Measurements from ENCODE around the gene MAP2K5.

The MAP2K5 gene

DNA sequence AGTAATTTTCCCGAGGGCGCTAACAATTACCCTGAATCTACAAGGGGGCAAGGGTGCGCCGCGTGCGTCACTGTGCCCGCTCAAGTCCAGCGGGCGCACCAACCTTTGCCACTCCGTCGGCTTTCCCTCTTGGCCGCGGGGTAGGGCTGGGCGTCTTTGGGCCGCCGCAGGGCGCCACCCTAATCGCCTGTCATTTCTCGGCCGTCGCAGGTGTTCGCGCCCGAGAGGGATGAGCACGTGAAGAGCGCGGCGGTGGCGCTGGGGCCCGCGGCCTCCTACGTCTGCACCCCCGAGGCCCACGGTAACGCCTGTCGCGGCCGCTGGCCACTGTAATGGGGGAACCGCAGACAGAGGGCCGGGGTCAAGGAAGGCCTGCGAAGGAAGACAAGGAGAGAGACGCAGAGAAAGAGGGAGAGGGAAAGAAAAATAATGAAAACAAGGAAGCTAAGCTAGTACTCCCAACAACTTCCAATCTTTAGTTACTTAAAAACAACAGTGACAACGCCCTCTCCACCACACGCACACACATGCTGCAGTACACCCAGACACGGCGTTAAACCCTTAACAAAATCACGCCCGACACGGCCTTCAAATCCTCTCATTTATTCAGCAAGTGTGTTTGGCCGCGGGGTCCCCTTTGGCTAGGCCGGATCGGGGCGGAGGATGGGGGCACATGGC, 286.6 kb downstream of the MAP2K5 start:
- no peak for DNase-seq

GRCh38 chr15:67829647-67830504, 287.4 kb downstream of the MAP2K5 start:
- no peak for DNase-seq

GRCh38 chr15:67831363-67831762, 288.9 kb downstream of the MAP2K5 start:
- DNase-seq = no peak

DNA sequence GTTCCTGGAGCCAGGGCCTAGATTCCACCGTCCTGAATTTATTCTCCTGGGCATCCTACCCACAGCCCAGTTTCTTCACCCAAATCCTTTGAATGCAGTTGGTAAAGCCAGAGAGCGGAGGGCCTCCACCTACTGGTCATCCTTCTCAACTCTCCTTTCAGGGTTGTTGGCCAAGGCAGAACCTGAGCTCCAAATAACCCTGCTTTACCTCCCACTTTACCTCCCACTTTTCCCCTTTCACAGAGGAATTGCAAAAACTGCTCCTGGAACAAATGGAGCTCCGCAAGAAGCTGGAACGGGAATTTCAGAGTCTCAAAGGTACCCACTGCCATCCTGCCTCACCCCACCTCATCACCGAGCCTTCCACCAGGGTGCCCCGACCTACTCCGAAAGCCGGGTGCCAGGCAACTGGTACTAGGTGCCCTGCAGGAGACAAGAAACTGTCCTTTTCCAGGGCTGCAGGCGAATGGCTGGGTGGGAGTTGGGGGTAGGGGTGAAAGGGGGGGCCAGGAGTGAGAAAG, 289.6 kb downstream of the MAP2K5 start:
- DNase-seq = no peak

DNA sequence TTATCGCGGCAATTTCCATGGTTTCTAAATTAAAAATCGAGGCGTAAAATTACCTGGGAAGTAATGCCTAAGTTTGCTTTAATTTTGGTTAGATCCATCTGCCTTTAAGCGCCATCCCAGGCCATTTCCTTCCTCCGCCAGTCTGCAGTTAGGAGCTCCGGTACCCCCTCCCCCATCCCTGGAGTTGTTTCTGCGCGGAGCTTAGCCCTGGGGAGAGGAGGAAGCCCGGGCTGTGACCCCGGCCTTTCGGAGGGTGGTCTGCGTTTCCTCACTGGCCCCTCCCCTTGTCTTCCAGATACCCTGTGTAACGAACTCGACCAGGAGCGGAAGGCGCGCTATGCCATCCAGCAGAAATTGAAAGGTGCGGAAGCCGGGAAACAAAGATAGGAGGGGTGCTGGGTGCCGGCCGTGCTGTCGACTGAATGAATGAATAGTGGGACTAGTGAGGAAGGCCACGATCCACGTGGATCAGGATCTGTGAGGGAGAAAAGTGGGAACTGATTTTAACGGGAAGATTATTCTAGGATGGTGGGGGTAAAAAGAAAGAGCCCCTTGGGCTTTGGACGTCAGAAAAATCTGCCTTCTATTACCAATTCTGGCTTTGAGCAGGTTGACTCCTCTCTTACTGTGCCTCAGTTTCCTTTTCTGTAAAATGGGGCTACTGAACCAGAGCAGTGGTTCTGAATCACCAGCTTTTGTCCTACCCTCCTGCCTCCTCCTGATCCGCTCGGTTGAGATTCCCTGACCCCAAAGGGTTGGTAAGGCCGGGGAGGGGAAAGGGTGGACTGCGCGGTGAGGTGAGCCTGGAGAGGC, 290.6 kb downstream of the MAP2K5 start:
- no peak for DNase-seq

GRCh38 chr15:67833710-67834511, 291.4 kb downstream of the MAP2K5 start:
- no peak for DNase-seq

GRCh38 chr15:67834581-67835296, 292.2 kb downstream of the MAP2K5 start:
- no peak for DNase-seq

DNA sequence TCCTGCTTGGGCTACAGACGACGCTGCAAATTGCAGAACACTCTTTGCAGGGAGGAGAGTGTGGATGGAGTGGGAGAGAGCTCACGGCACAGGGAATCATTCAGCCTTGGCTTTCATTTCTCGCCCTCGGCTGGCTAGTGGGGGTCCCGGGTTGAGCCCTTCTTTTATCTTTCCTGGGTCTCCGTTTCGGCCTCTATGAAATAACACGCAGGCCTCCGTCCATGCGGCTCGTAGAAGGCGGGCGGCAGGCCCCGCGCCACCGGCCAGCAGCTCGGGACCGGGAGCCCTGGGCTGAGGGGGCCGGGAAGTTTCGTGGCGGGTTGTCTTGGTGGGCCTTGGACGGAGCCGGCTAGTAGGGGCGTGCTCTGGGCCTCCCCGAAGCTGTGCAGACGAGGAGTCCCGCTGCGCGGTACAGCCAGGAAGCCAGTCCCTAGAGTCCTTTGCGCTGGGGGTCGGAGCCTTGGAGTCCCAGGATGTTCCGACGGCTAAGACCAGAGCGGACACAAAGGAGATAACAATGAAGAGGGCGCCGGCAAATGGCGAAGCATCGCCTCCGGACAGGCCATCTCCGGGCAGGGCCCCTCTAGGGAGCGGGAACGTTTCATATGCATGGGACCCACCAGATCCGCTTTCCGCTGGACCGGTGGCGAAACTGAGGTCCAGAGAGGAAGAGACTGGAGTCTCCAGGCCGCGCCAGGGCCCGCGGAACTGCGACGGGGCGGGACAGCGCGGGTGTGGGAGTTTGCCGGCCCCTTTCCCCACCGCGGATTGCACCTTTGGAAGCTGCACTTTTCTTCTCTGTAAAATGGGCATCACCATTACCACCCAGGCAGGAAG, 293.0 kb downstream of the MAP2K5 start:
- no peak for DNase-seq

DNA sequence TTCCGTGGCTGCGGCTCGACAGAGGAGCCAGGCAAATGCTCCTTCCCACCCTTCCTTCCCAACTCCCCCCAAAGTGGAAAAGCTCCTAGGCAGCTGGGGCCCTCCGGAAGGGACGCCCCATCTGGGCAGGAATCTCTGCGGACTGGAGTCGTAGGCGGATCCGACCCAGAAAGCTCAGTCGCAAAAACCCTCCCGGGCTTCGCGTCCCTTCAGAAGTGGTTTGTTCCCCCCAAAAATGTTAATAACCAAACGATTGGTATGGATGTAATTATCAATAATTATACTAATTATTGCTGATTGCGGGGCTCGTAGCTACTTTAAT, 293.6 kb downstream of the MAP2K5 start:
- DNase-seq = no peak

DNA sequence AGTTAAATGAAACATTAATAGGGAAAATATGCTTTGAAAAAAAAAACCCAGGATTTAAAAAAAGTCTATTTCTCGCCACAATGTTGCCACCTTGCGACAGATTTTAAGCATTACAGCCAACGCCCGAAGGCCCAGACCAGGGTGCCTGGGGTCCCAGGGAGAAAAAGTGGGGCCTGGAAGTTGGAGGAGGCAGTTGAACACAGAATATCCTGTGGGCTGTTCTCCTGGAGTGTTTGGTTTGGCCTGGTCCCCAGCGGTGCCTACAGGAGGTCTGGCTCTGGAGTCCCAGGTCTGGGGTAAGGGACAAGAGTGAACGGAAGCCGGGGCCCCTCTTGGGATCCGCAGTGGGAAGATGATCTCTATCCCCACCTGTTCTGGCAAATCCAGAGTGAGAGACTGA, 294.0 kb downstream of the MAP2K5 start:
- DNase-seq = no peak

- DNase-seq = no peak
Observed at GRCh38 chr15:67836955-67837354, 294.5 kb downstream of the MAP2K5 start.

- DNase-seq = no peak
Observed at GRCh38 chr15:67838789-67839332, 296.4 kb downstream of the MAP2K5 start.

DNA sequence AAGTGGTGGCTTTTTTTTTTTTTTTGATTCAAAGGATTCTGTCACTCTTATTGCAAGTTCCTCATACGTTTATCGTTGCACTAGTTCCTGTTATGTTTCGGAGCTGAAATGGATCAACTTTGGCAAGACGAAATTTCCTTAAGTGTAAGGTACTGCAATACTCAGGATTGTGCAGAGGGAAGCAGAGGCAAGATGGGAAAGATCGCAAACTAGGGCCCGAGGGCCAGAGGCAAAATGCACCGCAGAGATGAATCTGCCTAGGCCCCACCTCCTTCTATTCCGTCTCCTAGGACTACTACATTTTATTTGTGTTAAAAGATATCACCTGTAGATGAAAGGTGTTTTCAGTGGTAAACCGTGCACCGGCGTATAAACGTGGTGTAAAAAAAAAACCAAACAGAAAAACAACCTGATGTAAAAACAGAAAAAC, 297.0 kb downstream of the MAP2K5 start:
- peak; percentile 71 for DNase-seq

- peak; percentile 74 for DNase-seq
Observed at GRCh38 chr15:67839929-67840748, 297.6 kb downstream of the MAP2K5 start, which contains the start of gene RNU6-1. RNU6-1 (minus strand) TSS chr15:67840045.

GRCh38 chr15:67840749-67841512, 298.4 kb downstream of the MAP2K5 start:
- DNase-seq = peak; percentile 43

GRCh38 chr15:67841513-67841762, 298.9 kb downstream of the MAP2K5 start:
- no peak for DNase-seq

DNA sequence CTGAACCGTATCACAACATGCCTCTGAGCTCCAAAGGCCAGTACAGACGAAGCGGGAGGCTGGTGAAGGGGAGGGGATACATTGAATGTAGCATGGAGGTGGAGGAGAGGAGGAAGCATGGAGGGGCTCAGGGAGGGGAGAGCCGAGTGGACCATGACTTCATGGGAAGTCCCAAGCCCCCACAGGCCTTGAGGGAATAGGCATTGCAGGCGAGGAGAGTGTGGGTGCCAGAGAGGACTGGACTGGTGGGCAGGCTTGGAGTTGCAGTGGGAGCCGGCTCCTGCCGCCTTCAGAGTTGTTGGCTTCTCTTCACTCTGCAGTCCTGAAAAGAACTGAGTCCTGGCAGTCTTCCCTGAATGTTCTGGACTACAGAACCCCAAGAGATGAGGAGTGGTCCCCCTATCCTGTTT, 300.6 kb downstream of the MAP2K5 start:
- DNase-seq = no peak

- DNase-seq = no peak
Observed at GRCh38 chr15:67843571-67844387, 301.3 kb downstream of the MAP2K5 start.
